GM18502 (cell line): ENCODE data around the gene BRMS1.
"Not testable (repeated sequence)": the region's sequence is repeated elsewhere in the genome, so short reads cannot be mapped to it uniquely, and the experiment has no call there.

Experiments
- ATAC-seq: cut with Tn5 transposase; IDR thresholded peaks from one replicate; pipeline ENCODE4 v1.9.1; 2021; ENCODE audit warnings: mild to moderate bottlenecking; ENCODE audit not compliant: unreplicated experiment, poor library complexity

BRMS1 gene

GRCh38 chr11:66312549-66313320, 32.2 kb downstream of the BRMS1 start:
- ATAC-seq, result peak; percentile 69

GRCh38 chr11:66311965-66312548, 32.8 kb downstream of the BRMS1 start:
- peak; percentile 76 for ATAC-seq

GRCh38 chr11:66311470-66311964, 33.4 kb downstream of the BRMS1 start:
- ATAC-seq, result no peak

- not testable (repeated sequence) for ATAC-seq
Observed at GRCh38 chr11:66310803-66311440, 34.0 kb downstream of the BRMS1 start.

- no peak for ATAC-seq
Observed at GRCh38 chr11:66310324-66310723, 34.6 kb downstream of the BRMS1 start.

- no peak for ATAC-seq
Observed at GRCh38 chr11:66309475-66309874, 35.4 kb downstream of the BRMS1 start.

- no peak for ATAC-seq
Observed at GRCh38 chr11:66302656-66303055, 42.2 kb downstream of the BRMS1 start.

- ATAC-seq, result no peak
Observed at GRCh38 chr11:66299186-66299585, 45.7 kb downstream of the BRMS1 start.

GRCh38 chr11:66297610-66298009, 47.3 kb downstream of the BRMS1 start:
- ATAC-seq, result no peak

- no peak for ATAC-seq
Observed at GRCh38 chr11:66294626-66295620, 50.0 kb downstream of the BRMS1 start.

GRCh38 chr11:66293777-66294625, 50.9 kb downstream of the BRMS1 start:
- ATAC-seq, result no peak

- ATAC-seq, result no peak
Observed at GRCh38 chr11:66293352-66293751, 51.6 kb downstream of the BRMS1 start.

- ATAC-seq, result no peak
Observed at GRCh38 chr11:66292543-66293332, 52.2 kb downstream of the BRMS1 start.

- no peak for ATAC-seq
Observed at GRCh38 chr11:66291706-66292542, 53.0 kb downstream of the BRMS1 start, which contains the start of gene TMEM151A. Gene TMEM151A (plus strand): TSS chr11:66291894. CDS start chr11:66292014, 120 bp downstream.

- no peak for ATAC-seq
Observed at GRCh38 chr11:66291303-66291705, 53.6 kb downstream of the BRMS1 start.

GRCh38 chr11:66290330-66290621, 54.6 kb downstream of the BRMS1 start:
- no peak for ATAC-seq

GRCh38 chr11:66289548-66290329, 55.2 kb downstream of the BRMS1 start:
- ATAC-seq, result peak; percentile 36
